Measurements from ENCODE around the gene NR2F6.

The NR2F6 gene

DNA sequence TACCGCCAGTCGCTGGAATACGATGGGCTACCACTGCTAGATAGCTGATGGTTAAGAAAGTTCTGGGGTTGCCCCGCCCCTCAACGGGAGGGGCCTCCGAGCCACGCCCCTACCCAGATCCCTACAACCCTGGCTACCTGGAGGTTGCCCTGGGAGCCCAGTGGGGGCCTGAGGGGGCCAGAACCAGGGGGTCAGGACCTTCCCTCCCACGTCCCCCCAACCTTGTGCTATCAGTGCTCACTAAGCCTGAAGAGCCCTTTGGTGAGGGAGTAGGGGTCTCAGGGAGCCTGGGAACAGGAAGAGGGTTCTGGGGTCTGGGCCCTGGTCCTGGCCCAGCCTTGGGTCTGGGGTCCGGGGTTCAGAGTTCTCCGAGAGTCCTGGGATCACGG, 10.8 kb downstream of the NR2F6 start:
- H3K4me2 ChIP-seq (ENCODE audit: low read length), result peak overlapping the region; percentile 78
- H3K27me3 ChIP-seq (ENCODE audit: control insufficient read depth, low read length), result no peaks in the 10 kb centered on the region
- H3K36me3 ChIP-seq (ENCODE audit: control insufficient read depth, low read length), result peaks cover 66% of the 10 kb centered on the region
- peaks cover 36% of the 10 kb centered on the region for H3K79me2 ChIP-seq (ENCODE audit: control insufficient read depth, low read length)
- H4K20me1 ChIP-seq (ENCODE audit: control insufficient read depth, insufficient read depth, low read depth, low read length), result peaks cover 5% of the 10 kb centered on the region; the same call in 1 of the 2 replicates
- no peak for TF ChIP-seq EZH2phosphoT487 (IDR thresholded peaks at IDR 0.05; ENCODE audit: borderline replicate concordance, low read length)
- TF ChIP-seq CTCF (IDR thresholded peaks at IDR 0.05; ENCODE audit: low read depth, low read length, poor library complexity, severe bottlenecking), result no peak
- H3K4me1 ChIP-seq (ENCODE audit: control insufficient read depth, low read length), result peaks cover 23% of the 10 kb centered on the region
- H3K27ac ChIP-seq (ENCODE audit: low read depth, low read length), result peak overlapping the region; percentile 54
- no peaks in the 10 kb centered on the region for H3K9me2 ChIP-seq (replicated peaks; ENCODE audit: control insufficient read depth, low read length)
- H3K4me3 ChIP-seq (ENCODE audit: low read length), result peak overlapping the region; percentile 74
- H3K9me3 ChIP-seq (ENCODE audit: control insufficient read depth, insufficient read depth, low read length), result no peaks in the 10 kb centered on the region
- H3F3A ChIP-seq (ENCODE audit: control insufficient read depth, insufficient read depth), result peaks cover 17% of the 10 kb centered on the region

- peaks cover 5% of the 10 kb centered on the region; the same call in 1 of the 2 replicates for H4K20me1 ChIP-seq (ENCODE audit: control insufficient read depth, insufficient read depth, low read depth, low read length)
- H3K36me3 ChIP-seq (ENCODE audit: control insufficient read depth, low read length), result peaks cover 64% of the 10 kb centered on the region
- peaks cover 24% of the 10 kb centered on the region for H3K4me1 ChIP-seq (ENCODE audit: control insufficient read depth, low read length)
- H3K27ac ChIP-seq (ENCODE audit: low read depth, low read length), result no peak overlapping the region
- H3K4me3 ChIP-seq (ENCODE audit: low read length), result no peak overlapping the region
- H3K79me2 ChIP-seq (ENCODE audit: control insufficient read depth, low read length), result peaks cover 37% of the 10 kb centered on the region
- TF ChIP-seq EZH2phosphoT487 (IDR thresholded peaks at IDR 0.05; ENCODE audit: borderline replicate concordance, low read length), result no peak
- TF ChIP-seq CTCF (IDR thresholded peaks at IDR 0.05; ENCODE audit: low read depth, low read length, poor library complexity, severe bottlenecking), result no peak
- H3K27me3 ChIP-seq (ENCODE audit: control insufficient read depth, low read length), result no peaks in the 10 kb centered on the region
- no peaks in the 10 kb centered on the region for H3K9me3 ChIP-seq (ENCODE audit: control insufficient read depth, insufficient read depth, low read length)
- H3F3A ChIP-seq (ENCODE audit: control insufficient read depth, insufficient read depth), result peaks cover 12% of the 10 kb centered on the region
- H3K9me2 ChIP-seq (replicated peaks; ENCODE audit: control insufficient read depth, low read length), result no peaks in the 10 kb centered on the region
- H3K4me2 ChIP-seq (ENCODE audit: low read length), result no peak overlapping the region
Observed at GRCh38 chr19:17232258-17232657, 13.5 kb downstream of the NR2F6 start.

DNA sequence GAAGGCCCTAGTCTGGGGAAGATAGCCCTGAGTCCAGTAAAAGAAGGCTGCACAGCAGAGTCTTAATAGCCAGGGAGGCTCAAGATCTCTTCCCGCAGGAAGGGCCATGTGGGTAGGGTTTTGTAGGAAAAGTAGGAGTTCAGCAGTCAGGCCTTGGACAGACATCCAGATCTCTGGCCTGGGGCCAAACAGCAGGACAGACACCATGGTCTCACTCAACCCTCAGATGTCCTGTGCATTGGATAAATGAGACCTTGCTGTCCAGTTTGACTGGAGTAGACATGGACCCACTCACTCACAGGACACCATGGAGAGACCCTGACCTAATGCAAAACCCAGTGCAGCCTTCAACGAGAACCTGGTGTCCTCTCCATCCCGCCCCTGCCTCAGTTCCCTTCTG, 15.8 kb downstream of the NR2F6 start:
- Histone ChIP-seq H4K20me1 (ENCODE audit: control insufficient read depth, insufficient read depth, low read depth, low read length) (peaks cover 5% of the 10 kb centered on the region; the same call in 1 of the 2 replicates), H3K4me3 (ENCODE audit: low read length) (no peak overlapping the region), H3K27ac (ENCODE audit: low read depth, low read length) (no peak overlapping the region), H3K36me3 (ENCODE audit: control insufficient read depth, low read length) (peaks cover 53% of the 10 kb centered on the region), H3K9me2 (replicated peaks; ENCODE audit: control insufficient read depth, low read length) (no peaks in the 10 kb centered on the region), H3K79me2 (ENCODE audit: control insufficient read depth, low read length) (peaks cover 32% of the 10 kb centered on the region), H3K4me2 (ENCODE audit: low read length) (no peak overlapping the region), H3K4me1 (ENCODE audit: control insufficient read depth, low read length) (peaks cover 19% of the 10 kb centered on the region), H3K27me3 (ENCODE audit: control insufficient read depth, low read length) (no peaks in the 10 kb centered on the region), H3K9me3 (ENCODE audit: control insufficient read depth, insufficient read depth, low read length) (no peaks in the 10 kb centered on the region), H3F3A (ENCODE audit: control insufficient read depth, insufficient read depth) (peaks cover 9% of the 10 kb centered on the region)
- TF ChIP-seq EZH2phosphoT487 (IDR thresholded peaks at IDR 0.05; ENCODE audit: borderline replicate concordance, low read length) (no peak), CTCF (IDR thresholded peaks at IDR 0.05; ENCODE audit: low read depth, low read length, poor library complexity, severe bottlenecking) (no peak)
